Hematopoietic multipotent progenitor cell treated with erythropoietin and hydrocortisone succinate and interleukin-3 and kit ligand, for 17 days (in vitro differentiated cells): ENCODE measurements around the gene RBM8A.

Experiments
- DNase-seq: peaks from one replicate; pipeline ENCODE4 v3.0.0-alpha.2; 2015; ENCODE audit warnings: low spot score

RBM8A gene

GRCh38 chr1:145927063-145927886 is at the start of gene RBM8A:
Gene RBM8A, minus strand, starts transcription at chr1:145927484. Its CDS starts 58 bp downstream, at chr1:145927426.
- peak; percentile 98 for DNase-seq

GRCh38 chr1:145977016-145977415 is 49.7 kb upstream of the RBM8A start:
- no peak for DNase-seq

- no peak for DNase-seq
Measured at GRCh38 chr1:145975216-145975615, 47.9 kb upstream of the RBM8A start.

- no peak for DNase-seq
Measured at GRCh38 chr1:145974721-145975120, 47.4 kb upstream of the RBM8A start.

GRCh38 chr1:145972580-145972979 is 45.3 kb upstream of the RBM8A start:
- no peak for DNase-seq

GRCh38 chr1:145967288-145967687 is 40.0 kb upstream of the RBM8A start:
- no peak for DNase-seq

GRCh38 chr1:145965119-145965744 is 37.9 kb upstream of the RBM8A start:
- DNase-seq: no peak

- DNase-seq: peak; percentile 95
Measured at GRCh38 chr1:145964328-145965118, 37.2 kb upstream of the RBM8A start, which contains the start of the genes ANKRD34A and POLR3GL. Gene ANKRD34A, minus strand, starts transcription at chr1:145964575. Its CDS starts 2,816 bp downstream, at chr1:145961759. Gene POLR3GL, plus strand, starts transcription at chr1:145964690. Its CDS starts 10,176 bp downstream, at chr1:145974866.

- DNase-seq: peak; percentile 10
Measured at GRCh38 chr1:145963265-145964019, 36.2 kb upstream of the RBM8A start.

- DNase-seq: no peak
Measured at GRCh38 chr1:145962157-145963102, 35.1 kb upstream of the RBM8A start.

GRCh38 chr1:145961425-145962156 is 34.3 kb upstream of the RBM8A start:
- no peak for DNase-seq

- DNase-seq: no peak
Measured at GRCh38 chr1:145961109-145961424, 33.8 kb upstream of the RBM8A start.

- DNase-seq: no peak
Measured at GRCh38 chr1:145960468-145961108, 33.3 kb upstream of the RBM8A start.

GRCh38 chr1:145959957-145960467 is 32.7 kb upstream of the RBM8A start:
- DNase-seq: no peak

- no peak for DNase-seq
Measured at GRCh38 chr1:145959333-145959732, 32.0 kb upstream of the RBM8A start.

- no peak for DNase-seq
Measured at GRCh38 chr1:145958734-145959133, 31.4 kb upstream of the RBM8A start.

- DNase-seq: peak; percentile 96
Measured at GRCh38 chr1:145957443-145958319, 30.4 kb upstream of the RBM8A start, which contains the start of gene LIX1L. Gene LIX1L, minus strand, starts transcription at chr1:145958017. Its CDS starts 90 bp downstream, at chr1:145957927.
